ENCODE measurements around the gene SBDS. TPM values are rescaled to one million over a fixed set of nuclear protein-coding genes. Genes with fewer than 3 reads are reported as not detected.

Gene SBDS
- polyA plus RNA-seq, 1 experiment: 52.5 TPM

DNA sequence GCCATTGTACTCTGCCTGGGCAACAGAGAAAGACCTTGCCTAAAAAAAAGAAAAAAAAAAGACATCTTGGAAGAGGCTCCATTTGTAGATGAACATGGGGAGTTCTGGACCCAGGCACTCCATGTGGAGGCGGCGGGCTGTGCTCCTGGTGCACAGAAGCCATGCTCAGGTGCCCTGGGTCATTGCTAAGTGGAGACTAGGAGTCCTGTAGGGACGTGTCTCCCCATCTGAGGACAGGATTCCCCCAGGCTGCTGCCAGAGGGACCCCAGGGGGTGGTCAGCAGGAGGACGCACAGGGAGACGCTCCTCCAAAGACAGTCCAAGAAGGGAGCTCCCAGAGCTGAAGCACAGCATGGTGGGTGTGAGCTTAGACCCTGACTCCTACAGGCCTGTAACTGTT, 34.3 kb downstream of the SBDS start:
- Histone ChIP-seq H3K36me3 (ENCODE audit: control insufficient read depth, insufficient read depth, low read length) (peaks cover 7% of the 10 kb centered on the region; the same call in 1 of the 2 replicates), H3K4me3 (ENCODE audit: low read depth, low read length) (no peak overlapping the region), H3K27me3 (ENCODE audit: control insufficient read depth, insufficient read depth, low read length) (no peaks in the 10 kb centered on the region)
- POLR2A ChIA-PET: no interaction called here
- CTCF ChIA-PET: no interaction called here
- TF ChIP-seq, protein P1, sequence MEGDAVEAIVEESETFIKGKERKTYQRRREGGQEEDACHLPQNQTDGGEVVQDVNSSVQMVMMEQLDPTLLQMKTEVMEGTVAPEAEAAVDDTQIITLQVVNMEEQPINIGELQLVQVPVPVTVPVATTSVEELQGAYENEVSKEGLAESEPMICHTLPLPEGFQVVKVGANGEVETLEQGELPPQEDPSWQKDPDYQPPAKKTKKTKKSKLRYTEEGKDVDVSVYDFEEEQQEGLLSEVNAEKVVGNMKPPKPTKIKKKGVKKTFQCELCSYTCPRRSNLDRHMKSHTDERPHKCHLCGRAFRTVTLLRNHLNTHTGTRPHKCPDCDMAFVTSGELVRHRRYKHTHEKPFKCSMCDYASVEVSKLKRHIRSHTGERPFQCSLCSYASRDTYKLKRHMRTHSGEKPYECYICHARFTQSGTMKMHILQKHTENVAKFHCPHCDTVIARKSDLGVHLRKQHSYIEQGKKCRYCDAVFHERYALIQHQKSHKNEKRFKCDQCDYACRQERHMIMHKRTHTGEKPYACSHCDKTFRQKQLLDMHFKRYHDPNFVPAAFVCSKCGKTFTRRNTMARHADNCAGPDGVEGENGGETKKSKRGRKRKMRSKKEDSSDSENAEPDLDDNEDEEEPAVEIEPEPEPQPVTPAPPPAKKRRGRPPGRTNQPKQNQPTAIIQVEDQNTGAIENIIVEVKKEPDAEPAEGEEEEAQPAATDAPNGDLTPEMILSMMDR (IDR thresholded peaks at IDR 0.05; ENCODE audit: insufficient read depth, low read depth, low read length): no peak
- DNase-seq (ENCODE audit: low read depth): no peak

GRCh38 chr7:66960192-66960591, 35.2 kb downstream of the SBDS start:
- H3K27me3 ChIP-seq (ENCODE audit: control insufficient read depth, insufficient read depth, low read length): no peaks in the 10 kb centered on the region
- POLR2A ChIA-PET: no interaction called here
- TF ChIP-seq, protein P1 (IDR thresholded peaks at IDR 0.05; ENCODE audit: insufficient read depth, low read depth, low read length): no peak
- peaks cover 12% of the 10 kb centered on the region for H3K36me3 ChIP-seq (ENCODE audit: control insufficient read depth, insufficient read depth, low read length)
- H3K4me3 ChIP-seq (ENCODE audit: low read depth, low read length): no peak overlapping the region
- CTCF ChIA-PET: no interaction called here
- no peak for DNase-seq (ENCODE audit: low read depth)

- H3K4me3 ChIP-seq (ENCODE audit: low read depth, low read length): no peak overlapping the region
- POLR2A ChIA-PET: no interaction called here
Observed at GRCh38 chr7:66958538-66959350, 36.6 kb downstream of the SBDS start.

GRCh38 chr7:66957595-66958290, 37.6 kb downstream of the SBDS start:
- no peaks in the 10 kb centered on the region for H3K27me3 ChIP-seq (ENCODE audit: control insufficient read depth, insufficient read depth, low read length)
- CTCF ChIA-PET: interaction anchor here (0.6 kb wide), 1 partner anchor 16 kb away, joined by 3 read pairs; no protein-coding TSS in a partner anchor
- no peak overlapping the region for H3K4me3 ChIP-seq (ENCODE audit: low read depth, low read length)
- POLR2A ChIA-PET: no interaction called here
- H3K36me3 ChIP-seq (ENCODE audit: control insufficient read depth, insufficient read depth, low read length): peaks cover 14% of the 10 kb centered on the region
- DNase-seq (ENCODE audit: low read depth): no peak
- TF ChIP-seq, protein P1 (IDR thresholded peaks at IDR 0.05; ENCODE audit: insufficient read depth, low read depth, low read length): no peak

More at GRCh38 chr7:66958538-66959350, 36.6 kb downstream of the SBDS start:
- DNase-seq (ENCODE audit: low read depth): no peak
- TF ChIP-seq, protein P1 (IDR thresholded peaks at IDR 0.05; ENCODE audit: insufficient read depth, low read depth, low read length): no peak
- CTCF ChIA-PET: no interaction called here
- Histone ChIP-seq H3K36me3 (ENCODE audit: control insufficient read depth, insufficient read depth, low read length) (peaks cover 14% of the 10 kb centered on the region), H3K27me3 (ENCODE audit: control insufficient read depth, insufficient read depth, low read length) (no peaks in the 10 kb centered on the region)

DNA sequence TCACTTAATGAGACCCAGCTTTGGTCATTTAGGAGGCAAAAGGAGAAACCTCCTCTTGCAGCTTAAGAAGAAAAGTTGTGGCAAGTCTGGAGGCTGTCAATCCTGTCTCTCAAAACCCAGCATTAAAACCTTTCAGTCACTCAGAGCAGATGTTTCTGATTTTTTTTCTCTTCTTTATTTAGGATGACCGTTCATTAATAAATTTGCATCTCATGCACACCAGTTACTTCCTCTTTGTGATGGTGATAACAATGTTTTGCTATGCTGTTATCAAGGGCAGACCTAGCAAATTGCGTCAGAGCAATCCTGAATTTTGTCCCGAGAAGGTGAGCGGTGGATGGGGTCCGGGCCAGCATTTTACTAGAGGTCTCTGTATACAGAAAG, 42.4 kb downstream of the SBDS start:
- no peaks in the 10 kb centered on the region for H3K27me3 ChIP-seq (ENCODE audit: control insufficient read depth, insufficient read depth, low read length)
- TF ChIP-seq, protein P1 (IDR thresholded peaks at IDR 0.05; ENCODE audit: insufficient read depth, low read depth, low read length): no peak
- no peak overlapping the region for H3K4me3 ChIP-seq (ENCODE audit: low read depth, low read length)
- H3K36me3 ChIP-seq (ENCODE audit: control insufficient read depth, insufficient read depth, low read length): peaks cover 14% of the 10 kb centered on the region
- CTCF ChIA-PET: interaction anchor here (0.7 kb wide), 1 partner anchor 9 kb away, joined by 3 read pairs; no protein-coding TSS in a partner anchor
- no peak for DNase-seq (ENCODE audit: low read depth)
- POLR2A ChIA-PET: no interaction called here

All from BJ (cell line).